Right lung (tissue), 5 donors: ENCODE measurements around the gene NOTCH2NLA. TPM values are rescaled to one million over a fixed set of nuclear protein-coding genes. Genes with fewer than 3 reads are reported as not detected.
"Not testable (repeated sequence)": the region's sequence is repeated elsewhere in the genome, so short reads cannot be mapped to it uniquely, and the experiment has no call there.

Experiments used
- DNase-seq, 2 donors: peaks; one replicate each; pipeline ENCODE4 v3.0.0-alpha.2; 2013
- polyA plus RNA-seq, 5 donors: library from polyadenylated mRNA; unstranded; fragments of 120-200 nt; gene quantifications; one replicate each; pipeline versions ENCODE4 v1.2.1 to v1.2.3, GENCODE V29; 2013; ENCODE audit warnings: inconsistent platforms in 1 of 5, low replicate concordance in 1 of 5; ENCODE audit not compliant: insufficient read length in 5 of 5, insufficient read depth in 1 of 5

NOTCH2NLA gene
- polyA plus RNA-seq, 5 donors = 13.0 to 46.5 (median 38.0) TPM

- not testable (repeated sequence) for DNase-seq
Observed at GRCh38 chr1:146228144-146228682, 608 bp downstream of the NOTCH2NLA start.

- DNase-seq = not testable (repeated sequence)
Observed at GRCh38 chr1:146174531-146174930, 54.3 kb downstream of the NOTCH2NLA start.

- DNase-seq = not testable (repeated sequence)
Observed at GRCh38 chr1:146167740-146168139, 61.1 kb downstream of the NOTCH2NLA start.

GRCh38 chr1:146167273-146167672 is 61.5 kb downstream of the NOTCH2NLA start:
- not testable (repeated sequence) for DNase-seq

- not testable (repeated sequence) for DNase-seq
Observed at GRCh38 chr1:146144465-146144864, 84.4 kb downstream of the NOTCH2NLA start, which contains the start of gene NBPF10. NBPF10 (minus strand) TSS chr1:146144804; CDS start chr1:146144769, 35 bp downstream.

Other genes with a start within 250 kb of the NOTCH2NLA start
- 100 to 1,000 TPM; 298 to 564 (median 375) TPM for gene TXNIP, start 232.4 kb downstream of the NOTCH2NLA start, polyA plus RNA-seq
- 1 to 10 TPM in 1 of 5 donors, under 1 TPM in 2, not detected in 2; 0.39 to 7.1 (median 0.77) TPM for gene HJV, start 207.3 kb downstream of the NOTCH2NLA start, polyA plus RNA-seq
- gene NBPF10, start 84.2 kb downstream of the NOTCH2NLA start, polyA plus RNA-seq = 1 to 10 TPM; 1.3 to 2.1 (median 2.0) TPM